ES-I3 (cell line): ENCODE data around the gene PDLIM7.

Experiments
- H3K36me3 ChIP-seq: 2 replicates; pipeline ENCODE4 v1.6.1; 2013; ENCODE audit warnings: mild to moderate bottlenecking, low read length, control low read depth, moderate library complexity; ENCODE audit not compliant: insufficient read depth
- H3K4me1 ChIP-seq: 2 replicates; pipeline ENCODE4 v1.6.1; 2013; ENCODE audit warnings: mild to moderate bottlenecking, control low read depth, low read length; ENCODE audit not compliant: insufficient read depth
- H3K9ac ChIP-seq: 2 replicates; pipeline ENCODE4 v1.6.1; 2013; ENCODE audit warnings: low read depth, mild to moderate bottlenecking, low read length, moderate library complexity
- H3K9me3 ChIP-seq: 2 replicates; pipeline ENCODE4 v1.6.1; 2013; ENCODE audit warnings: mild to moderate bottlenecking, low read length, moderate library complexity; ENCODE audit not compliant: control insufficient read depth, insufficient read depth

Gene PDLIM7

DNA sequence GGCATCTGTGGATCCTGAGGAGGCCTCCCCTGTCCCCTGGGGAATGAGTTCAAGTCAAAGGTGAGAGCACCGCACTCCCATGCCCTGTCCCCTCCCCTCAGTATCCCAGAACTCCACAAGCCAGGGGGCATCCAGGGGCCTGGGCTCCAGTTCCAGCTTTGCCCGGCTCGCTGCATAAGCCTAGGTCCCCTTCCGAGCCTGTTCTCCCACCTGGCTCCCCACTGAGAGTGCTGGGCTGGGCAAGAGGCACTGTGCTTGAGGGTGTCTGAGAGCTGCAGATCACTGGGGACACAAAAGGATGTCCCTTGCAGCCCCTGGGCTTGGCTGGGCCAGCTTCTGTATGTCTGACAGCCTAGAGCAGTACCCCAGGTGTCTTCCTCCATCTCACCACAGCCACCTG is 7.7 kb upstream of the PDLIM7 start:
- Histone ChIP-seq H3K4me1 (peaks cover 14% of the 10 kb centered on the region; the same call in 1 of the 2 replicates), H3K9ac (no peak overlapping the region), H3K36me3 (peaks cover 3% of the 10 kb centered on the region), H3K9me3 (no peaks in the 10 kb centered on the region)

DNA sequence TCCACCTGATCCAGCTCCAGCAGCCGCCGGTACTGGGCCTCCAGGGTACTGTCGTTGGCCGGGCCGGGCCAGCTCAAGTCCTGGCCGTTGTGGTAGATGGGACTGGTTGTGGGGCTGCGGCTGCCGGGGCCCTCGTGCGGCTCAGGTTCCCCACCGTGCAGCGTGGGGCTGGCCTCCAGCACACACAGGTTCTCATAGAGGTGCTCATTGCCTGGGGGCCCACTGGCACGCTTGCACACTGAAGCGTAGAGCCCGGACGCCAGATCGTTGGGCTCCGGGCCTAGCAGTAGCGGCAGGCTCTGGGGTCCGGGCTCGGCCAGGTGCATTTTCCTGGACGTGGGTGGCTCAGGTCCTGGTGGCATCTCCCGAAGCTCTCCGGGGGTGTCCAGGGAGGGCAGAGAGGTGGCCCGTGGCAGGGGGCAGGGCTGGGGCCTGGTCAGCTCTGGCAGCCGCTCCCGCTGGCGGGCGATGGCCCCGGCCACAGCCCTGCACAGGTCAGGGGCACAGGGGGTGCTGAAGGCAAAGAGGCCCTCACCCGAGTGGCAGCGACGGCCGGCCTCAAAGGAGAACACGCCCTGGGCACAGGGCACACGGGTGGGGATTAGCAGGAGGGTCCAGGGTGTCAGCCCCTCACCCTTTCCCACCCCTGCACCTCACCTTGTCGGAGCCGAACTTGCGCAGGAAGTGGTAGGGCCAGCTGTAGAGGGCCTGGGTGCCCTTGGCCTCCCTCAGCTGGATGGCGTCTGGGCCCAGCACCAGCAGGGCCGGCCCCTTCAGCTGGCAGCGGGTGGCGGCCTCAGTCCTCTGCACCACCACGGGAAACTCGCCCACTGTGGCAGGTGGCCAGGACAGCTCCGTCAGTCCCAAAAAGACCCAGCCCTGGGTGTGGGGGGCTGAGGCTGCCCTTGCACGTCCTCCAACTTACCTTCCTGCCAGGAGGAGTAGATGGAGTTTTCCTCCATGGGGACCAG is 7.0 kb upstream of the PDLIM7 start:
- Histone ChIP-seq H3K9me3 (no peaks in the 10 kb centered on the region), H3K9ac (no peak overlapping the region), H3K4me1 (peaks cover 7% of the 10 kb centered on the region; the same call in 1 of the 2 replicates), H3K36me3 (no peaks in the 10 kb centered on the region)

- peaks cover 4% of the 10 kb centered on the region; the same call in 1 of the 2 replicates for H3K4me1 ChIP-seq
- no peak overlapping the region for H3K9ac ChIP-seq
- H3K36me3 ChIP-seq = no peaks in the 10 kb centered on the region
- no peaks in the 10 kb centered on the region for H3K9me3 ChIP-seq
Observed at GRCh38 chr5:177503351-177504085, 6.1 kb upstream of the PDLIM7 start.

- H3K9me3 ChIP-seq = no peaks in the 10 kb centered on the region
- H3K4me1 ChIP-seq = peaks cover 7% of the 10 kb centered on the region; the same call in 1 of the 2 replicates
- H3K36me3 ChIP-seq = no peaks in the 10 kb centered on the region
- H3K9ac ChIP-seq = no peak overlapping the region
Observed at GRCh38 chr5:177502886-177503285, 5.5 kb upstream of the PDLIM7 start.

DNA sequence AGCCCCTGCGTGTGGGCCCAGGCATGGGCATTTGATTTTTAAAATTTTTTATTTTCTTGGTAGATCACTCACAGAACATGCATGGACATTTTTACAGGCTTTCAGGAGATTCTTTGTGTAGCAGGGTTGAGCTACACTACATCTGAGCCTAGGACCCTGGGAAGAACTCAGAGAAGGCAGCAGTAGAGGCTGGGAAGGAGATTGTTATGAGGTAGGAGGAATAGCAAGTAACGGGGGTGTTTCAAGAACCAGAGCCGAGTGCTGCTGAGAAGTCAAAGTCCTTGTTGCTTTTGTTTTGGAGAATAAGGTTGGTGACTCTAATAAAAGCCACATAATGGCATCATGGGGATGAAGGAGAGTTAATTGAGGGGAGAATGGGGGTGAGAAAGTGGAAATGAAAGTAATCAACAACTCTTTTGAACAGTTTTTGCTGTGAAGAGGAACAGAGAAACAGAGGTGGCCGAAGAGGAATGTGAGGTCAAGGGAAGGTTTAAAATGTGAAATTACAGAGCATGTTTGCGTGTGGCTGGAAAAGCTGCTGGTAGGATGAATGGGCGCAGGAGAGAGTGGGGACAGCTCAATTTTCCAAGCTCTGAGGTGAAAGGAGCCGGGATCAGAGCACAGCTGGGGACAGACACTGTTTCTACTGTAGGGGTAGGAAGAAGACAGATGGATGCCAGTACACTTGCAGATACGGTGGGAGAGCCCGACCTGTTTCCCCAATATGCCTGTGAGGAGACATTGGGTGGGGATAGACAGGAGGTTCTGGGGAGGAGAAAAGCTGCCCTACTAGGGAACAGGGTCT is 4.7 kb upstream of the PDLIM7 start:
- H3K36me3 ChIP-seq = no peaks in the 10 kb centered on the region
- peaks cover 7% of the 10 kb centered on the region; the same call in 1 of the 2 replicates for H3K4me1 ChIP-seq
- H3K9ac ChIP-seq = no peak overlapping the region
- H3K9me3 ChIP-seq = no peaks in the 10 kb centered on the region

- Histone ChIP-seq H3K36me3 (no peaks in the 10 kb centered on the region), H3K9me3 (no peaks in the 10 kb centered on the region), H3K4me1 (peaks cover 8% of the 10 kb centered on the region; the same call in 1 of the 2 replicates), H3K9ac (no peak overlapping the region)
Observed at GRCh38 chr5:177500685-177501522, 3.5 kb upstream of the PDLIM7 start.

GRCh38 chr5:177499842-177500241 is 2.4 kb upstream of the PDLIM7 start:
- H3K9me3 ChIP-seq = no peaks in the 10 kb centered on the region
- peaks cover 18% of the 10 kb centered on the region for H3K4me1 ChIP-seq
- H3K36me3 ChIP-seq = no peaks in the 10 kb centered on the region
- no peak overlapping the region for H3K9ac ChIP-seq

DNA sequence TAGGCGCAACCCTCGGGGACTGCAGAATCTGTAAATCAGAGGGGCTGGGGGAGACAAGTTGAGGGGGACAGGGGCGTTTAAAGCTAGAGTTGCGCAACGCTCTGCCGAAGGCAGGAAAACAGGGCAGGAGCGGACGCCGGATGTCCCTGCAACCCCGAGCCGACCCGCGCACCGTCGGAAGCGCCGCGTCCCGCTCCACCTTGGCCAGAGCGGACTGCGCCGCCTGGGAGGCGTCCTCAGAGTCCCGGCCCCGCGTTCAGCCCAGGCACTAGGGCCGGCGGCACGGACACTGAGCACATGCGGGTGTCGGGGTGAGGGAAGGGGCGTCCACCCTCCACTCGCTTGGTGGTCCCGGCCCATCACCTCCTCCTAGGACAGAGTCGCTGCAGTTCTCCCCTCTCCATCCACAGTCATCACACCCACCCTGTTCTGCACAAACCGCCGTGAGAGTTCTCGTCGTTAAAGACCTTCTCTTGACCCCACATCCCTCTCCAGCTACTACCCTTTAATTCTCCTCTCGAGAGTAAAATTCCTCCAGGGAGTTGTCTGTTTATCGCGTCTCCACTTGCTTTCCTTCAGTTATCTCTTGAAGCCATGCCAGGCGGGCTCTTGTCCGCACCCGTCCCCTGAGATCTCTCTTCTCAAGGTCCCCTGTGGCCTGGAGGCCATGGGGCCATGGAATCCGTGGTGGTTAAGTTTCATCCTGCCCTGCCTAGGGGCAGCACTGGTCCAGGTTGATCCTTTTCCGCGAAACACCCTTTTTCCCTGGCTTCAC is 796 bp upstream of the PDLIM7 start:
- Histone ChIP-seq H3K4me1 (peaks cover 26% of the 10 kb centered on the region), H3K9ac (peak overlapping the region; percentile 50; the same call in 1 of the 2 replicates), H3K9me3 (no peaks in the 10 kb centered on the region), H3K36me3 (no peaks in the 10 kb centered on the region)

- peaks cover 10% of the 10 kb centered on the region; the same call in 1 of the 2 replicates for H3K36me3 ChIP-seq
Observed at GRCh38 chr5:177496727-177497291, 595 bp downstream of the PDLIM7 start.

GRCh38 chr5:177496070-177496726 is 1.2 kb downstream of the PDLIM7 start:
- Histone ChIP-seq H3K4me1 (peaks cover 26% of the 10 kb centered on the region), H3K36me3 (peaks cover 10% of the 10 kb centered on the region; the same call in 1 of the 2 replicates), H3K9me3 (no peaks in the 10 kb centered on the region), H3K9ac (peak overlapping the region; percentile 86)

More at GRCh38 chr5:177496727-177497291, 595 bp downstream of the PDLIM7 start:
- Histone ChIP-seq H3K4me1 (peaks cover 26% of the 10 kb centered on the region), H3K9me3 (no peaks in the 10 kb centered on the region), H3K9ac (peak overlapping the region; percentile 86)

- H3K9ac ChIP-seq = peak overlapping the region; percentile 86; the same call in 1 of the 2 replicates
- H3K36me3 ChIP-seq = peaks cover 14% of the 10 kb centered on the region
Observed at GRCh38 chr5:177495243-177496060, 2.0 kb downstream of the PDLIM7 start.

More at GRCh38 chr5:177495243-177496060, 2.0 kb downstream of the PDLIM7 start:
- Histone ChIP-seq H3K9me3 (no peaks in the 10 kb centered on the region), H3K4me1 (peaks cover 26% of the 10 kb centered on the region)
